Body of pancreas (tissue), 4 donors: ENCODE measurements around the gene DMXL2.

Experiments used
- POLR2A ChIP-seq, 3 donors: fragments of 450-650 bp; IDR thresholded peaks; one replicate each; pipeline ENCODE4 v1.6.1; 2016; ENCODE audit warnings: antibody characterized with exemption in 3 of 3, mild to moderate bottlenecking in 2 of 3
- TF ChIP-seq, protein P1 (sequence below), 7 experiments: fragments of 450-650 bp in 4 of 7; fragments of 200-600 bp in 3 of 7; sonication (generic) in 3 of 7; IDR thresholded peaks; one replicate each; pipeline ENCODE4 v1.5.1; 2016 to 2019; ENCODE audit warnings: antibody characterized with exemption in 7 of 7

DNA sequence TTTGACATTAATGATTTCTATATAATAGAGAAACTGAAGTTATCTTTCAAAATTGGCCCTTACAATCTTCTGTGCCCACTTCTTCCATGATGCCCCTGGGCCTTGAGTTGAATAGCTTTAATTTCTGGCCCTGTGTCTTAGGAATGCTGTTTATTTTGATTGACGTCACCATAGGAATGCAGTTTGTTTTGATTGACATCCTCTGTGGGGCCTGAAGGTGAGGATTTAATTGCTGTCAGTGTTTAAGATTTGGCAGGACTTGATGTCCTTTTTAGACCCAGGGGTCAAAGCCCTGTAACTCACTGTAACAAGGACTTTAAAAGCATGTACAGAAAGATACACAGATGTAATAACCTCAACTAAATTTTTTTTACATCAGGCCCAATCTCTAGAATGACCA lies 197.8 kb downstream of the DMXL2 start:
- TF ChIP-seq, protein P1, sequence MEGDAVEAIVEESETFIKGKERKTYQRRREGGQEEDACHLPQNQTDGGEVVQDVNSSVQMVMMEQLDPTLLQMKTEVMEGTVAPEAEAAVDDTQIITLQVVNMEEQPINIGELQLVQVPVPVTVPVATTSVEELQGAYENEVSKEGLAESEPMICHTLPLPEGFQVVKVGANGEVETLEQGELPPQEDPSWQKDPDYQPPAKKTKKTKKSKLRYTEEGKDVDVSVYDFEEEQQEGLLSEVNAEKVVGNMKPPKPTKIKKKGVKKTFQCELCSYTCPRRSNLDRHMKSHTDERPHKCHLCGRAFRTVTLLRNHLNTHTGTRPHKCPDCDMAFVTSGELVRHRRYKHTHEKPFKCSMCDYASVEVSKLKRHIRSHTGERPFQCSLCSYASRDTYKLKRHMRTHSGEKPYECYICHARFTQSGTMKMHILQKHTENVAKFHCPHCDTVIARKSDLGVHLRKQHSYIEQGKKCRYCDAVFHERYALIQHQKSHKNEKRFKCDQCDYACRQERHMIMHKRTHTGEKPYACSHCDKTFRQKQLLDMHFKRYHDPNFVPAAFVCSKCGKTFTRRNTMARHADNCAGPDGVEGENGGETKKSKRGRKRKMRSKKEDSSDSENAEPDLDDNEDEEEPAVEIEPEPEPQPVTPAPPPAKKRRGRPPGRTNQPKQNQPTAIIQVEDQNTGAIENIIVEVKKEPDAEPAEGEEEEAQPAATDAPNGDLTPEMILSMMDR (IDR thresholded peaks at IDR 0.05) = no peak
- TF ChIP-seq POLR2A (IDR thresholded peaks at IDR 0.05) = no peak
